Stimulated activated CD8-positive, alpha-beta memory T cell treated with anti-CD3 and anti-CD28 coated beads, Interleukin-2, amount 100 ng/mL, for 1 hour (primary cell): ENCODE results near the gene CATSPER1.
"Not testable (repeated sequence)": the region's sequence is repeated elsewhere in the genome, so short reads cannot be mapped to it uniquely, and the experiment has no call there.

Experiments used
- DNase-seq, 2 donors: peaks; one replicate each; pipeline ENCODE4 v3.0.0-alpha.2; 2020; ENCODE audit warnings: low read depth in 2 of 2

CATSPER1 gene

GRCh38 chr11:66020618-66021357 is 5.5 kb downstream of the CATSPER1 start:
- peak in 1 of 2 donors; percentile 8 for DNase-seq

GRCh38 chr11:66020212-66020611 is 6.1 kb downstream of the CATSPER1 start:
- DNase-seq = no peak

- no peak for DNase-seq
Observed at GRCh38 chr11:66017321-66017720, 9.0 kb downstream of the CATSPER1 start.

GRCh38 chr11:66016793-66017177 is 9.5 kb downstream of the CATSPER1 start:
- DNase-seq = no peak

GRCh38 chr11:66015936-66016792 is 10.1 kb downstream of the CATSPER1 start:
- DNase-seq = no peak

GRCh38 chr11:66015454-66015881 is 10.8 kb downstream of the CATSPER1 start:
- no peak for DNase-seq

- DNase-seq = no peak
Observed at GRCh38 chr11:66014804-66015453, 11.3 kb downstream of the CATSPER1 start.

GRCh38 chr11:66013762-66014100 is 12.5 kb downstream of the CATSPER1 start:
- no peak for DNase-seq

GRCh38 chr11:66012946-66013761 is 13.1 kb downstream of the CATSPER1 start:
- DNase-seq = no peak

- no peak for DNase-seq
Observed at GRCh38 chr11:66012371-66012945, 13.8 kb downstream of the CATSPER1 start.

GRCh38 chr11:66011785-66012303 is 14.4 kb downstream of the CATSPER1 start, which contains the start of gene CST6:
CST6 (plus strand) TSS chr11:66012008; CDS start chr11:66012045, 37 bp downstream.
- DNase-seq = no peak

- DNase-seq = no peak
Observed at GRCh38 chr11:66011239-66011784, 15.0 kb downstream of the CATSPER1 start.

- DNase-seq = not testable (repeated sequence)
Observed at GRCh38 chr11:66010036-66010435, 16.2 kb downstream of the CATSPER1 start.

- no peak for DNase-seq
Observed at GRCh38 chr11:66008468-66009101, 17.7 kb downstream of the CATSPER1 start.

GRCh38 chr11:66008095-66008467 is 18.2 kb downstream of the CATSPER1 start:
- no peak for DNase-seq

GRCh38 chr11:66007201-66007634 is 19.1 kb downstream of the CATSPER1 start:
- DNase-seq = no peak

- no peak for DNase-seq
Observed at GRCh38 chr11:66006891-66007176, 19.4 kb downstream of the CATSPER1 start.

- DNase-seq = no peak
Observed at GRCh38 chr11:66006134-66006890, 20.0 kb downstream of the CATSPER1 start.

GRCh38 chr11:66004186-66004585 is 22.1 kb downstream of the CATSPER1 start:
- DNase-seq = no peak

GRCh38 chr11:66003291-66003690 is 23.0 kb downstream of the CATSPER1 start:
- DNase-seq = no peak
